ENCODE data around the gene GAREM2.
"Not testable (repeated sequence)": the region's sequence is repeated elsewhere in the genome, so short reads cannot be mapped to it uniquely, and the experiment has no call there.

GAREM2 gene

GRCh38 chr2:26164641-26165211 is 8.2 kb upstream of the GAREM2 start:
- Histone ChIP-seq H3K27me3 (ENCODE audit: insufficient read depth, low read length) (no peaks in the 10 kb centered on the region), H3K4me1 (ENCODE audit: insufficient read depth, low read length, severe bottlenecking) (no peaks in the 10 kb centered on the region), H3K9me2 (ENCODE audit: low read depth, low read length) (no peaks in the 10 kb centered on the region), H3K9me3 (ENCODE audit: low read length) (no peaks in the 10 kb centered on the region), H3K4me2 (ENCODE audit: low read length) (no peak overlapping the region), H3K27ac (ENCODE audit: low read depth, low read length, poor library complexity, severe bottlenecking) (no peak overlapping the region), H3K36me3 (ENCODE audit: insufficient read depth, low read length) (no peaks in the 10 kb centered on the region), H3K9ac (ENCODE audit: low read length) (no peak overlapping the region), H3F3A (ENCODE audit: insufficient read depth, low read length) (no peaks in the 10 kb centered on the region), H3K4me3 (ENCODE audit: low read depth, low read length, poor library complexity, severe bottlenecking) (no peak overlapping the region), H2AFZ (ENCODE audit: low read length) (no peak overlapping the region), H4K20me1 (ENCODE audit: insufficient read depth, low read length) (no peaks in the 10 kb centered on the region), H3K79me2 (ENCODE audit: insufficient read depth, low read length) (no peaks in the 10 kb centered on the region)
- TF ChIP-seq, protein P1, sequence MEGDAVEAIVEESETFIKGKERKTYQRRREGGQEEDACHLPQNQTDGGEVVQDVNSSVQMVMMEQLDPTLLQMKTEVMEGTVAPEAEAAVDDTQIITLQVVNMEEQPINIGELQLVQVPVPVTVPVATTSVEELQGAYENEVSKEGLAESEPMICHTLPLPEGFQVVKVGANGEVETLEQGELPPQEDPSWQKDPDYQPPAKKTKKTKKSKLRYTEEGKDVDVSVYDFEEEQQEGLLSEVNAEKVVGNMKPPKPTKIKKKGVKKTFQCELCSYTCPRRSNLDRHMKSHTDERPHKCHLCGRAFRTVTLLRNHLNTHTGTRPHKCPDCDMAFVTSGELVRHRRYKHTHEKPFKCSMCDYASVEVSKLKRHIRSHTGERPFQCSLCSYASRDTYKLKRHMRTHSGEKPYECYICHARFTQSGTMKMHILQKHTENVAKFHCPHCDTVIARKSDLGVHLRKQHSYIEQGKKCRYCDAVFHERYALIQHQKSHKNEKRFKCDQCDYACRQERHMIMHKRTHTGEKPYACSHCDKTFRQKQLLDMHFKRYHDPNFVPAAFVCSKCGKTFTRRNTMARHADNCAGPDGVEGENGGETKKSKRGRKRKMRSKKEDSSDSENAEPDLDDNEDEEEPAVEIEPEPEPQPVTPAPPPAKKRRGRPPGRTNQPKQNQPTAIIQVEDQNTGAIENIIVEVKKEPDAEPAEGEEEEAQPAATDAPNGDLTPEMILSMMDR (IDR thresholded peaks at IDR 0.05; ENCODE audit: low read length): no peak
- TF ChIP-seq EZH2 (IDR thresholded peaks at IDR 0.05; ENCODE audit: borderline replicate concordance, low read length): no peak

GRCh38 chr2:26165403-26165802 is 7.5 kb upstream of the GAREM2 start:
- Histone ChIP-seq H3K27me3 (ENCODE audit: insufficient read depth, low read length) (no peaks in the 10 kb centered on the region), H3K79me2 (ENCODE audit: insufficient read depth, low read length) (no peaks in the 10 kb centered on the region), H3K4me2 (ENCODE audit: low read length) (no peak overlapping the region), H3K9me3 (ENCODE audit: low read length) (no peaks in the 10 kb centered on the region), H3F3A (ENCODE audit: insufficient read depth, low read length) (no peaks in the 10 kb centered on the region), H3K9ac (ENCODE audit: low read length) (no peak overlapping the region), H3K4me3 (ENCODE audit: low read depth, low read length, poor library complexity, severe bottlenecking) (no peak overlapping the region), H4K20me1 (ENCODE audit: insufficient read depth, low read length) (no peaks in the 10 kb centered on the region), H3K9me2 (ENCODE audit: low read depth, low read length) (no peaks in the 10 kb centered on the region), H3K36me3 (ENCODE audit: insufficient read depth, low read length) (no peaks in the 10 kb centered on the region), H2AFZ (ENCODE audit: low read length) (no peak overlapping the region), H3K4me1 (ENCODE audit: insufficient read depth, low read length, severe bottlenecking) (no peaks in the 10 kb centered on the region), H3K27ac (ENCODE audit: low read depth, low read length, poor library complexity, severe bottlenecking) (no peak overlapping the region)
- TF ChIP-seq EZH2 (IDR thresholded peaks at IDR 0.05; ENCODE audit: borderline replicate concordance, low read length): no peak
- TF ChIP-seq, protein P1 (IDR thresholded peaks at IDR 0.05; ENCODE audit: low read length): no peak

DNA sequence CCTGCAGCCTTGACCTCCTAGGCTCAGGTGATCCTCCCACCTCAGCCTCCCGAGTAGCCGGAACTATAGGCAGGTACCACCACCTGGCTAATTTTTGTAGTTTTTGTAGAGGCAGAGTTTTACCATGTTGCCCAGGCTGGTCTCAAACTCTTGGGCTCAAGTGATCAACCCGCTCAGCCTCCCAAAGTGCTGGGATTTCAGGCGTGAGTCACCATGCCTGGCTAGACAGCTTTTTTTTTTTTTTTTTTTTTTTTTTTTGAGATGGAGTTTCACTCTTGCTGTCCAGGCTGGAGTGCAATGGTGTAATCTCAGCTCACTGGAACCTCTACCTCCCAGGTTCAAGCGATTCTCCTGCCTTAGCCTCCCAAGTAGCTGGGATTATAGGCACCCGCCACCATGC is 6.3 kb upstream of the GAREM2 start:
- not testable (repeated sequence) for H3K79me2 ChIP-seq (ENCODE audit: insufficient read depth, low read length); H3K4me1 ChIP-seq (ENCODE audit: insufficient read depth, low read length, severe bottlenecking); H3K9me2 ChIP-seq (ENCODE audit: low read depth, low read length)

GRCh38 chr2:26168785-26169184 is 4.1 kb upstream of the GAREM2 start:
- no peaks in the 10 kb centered on the region for H3K9me3 ChIP-seq (ENCODE audit: low read length)
- no peaks in the 10 kb centered on the region for H3K36me3 ChIP-seq (ENCODE audit: insufficient read depth, low read length)

More for the DNA sequence above, 6.3 kb upstream of the GAREM2 start:
- H3K27ac ChIP-seq (ENCODE audit: low read depth, low read length, poor library complexity, severe bottlenecking); H3K9me3 ChIP-seq (ENCODE audit: low read length); H4K20me1 ChIP-seq (ENCODE audit: insufficient read depth, low read length); H2AFZ ChIP-seq (ENCODE audit: low read length); H3K4me2 ChIP-seq (ENCODE audit: low read length); H3K4me3 ChIP-seq (ENCODE audit: low read depth, low read length, poor library complexity, severe bottlenecking); H3K9ac ChIP-seq (ENCODE audit: low read length); H3K36me3 ChIP-seq (ENCODE audit: insufficient read depth, low read length); H3F3A ChIP-seq (ENCODE audit: insufficient read depth, low read length); H3K27me3 ChIP-seq (ENCODE audit: insufficient read depth, low read length): not testable (repeated sequence)

More at GRCh38 chr2:26168785-26169184, 4.1 kb upstream of the GAREM2 start:
- Histone ChIP-seq H3K4me3 (ENCODE audit: low read depth, low read length, poor library complexity, severe bottlenecking) (no peak overlapping the region), H3K27ac (ENCODE audit: low read depth, low read length, poor library complexity, severe bottlenecking) (no peak overlapping the region), H3F3A (ENCODE audit: insufficient read depth, low read length) (no peaks in the 10 kb centered on the region), H3K4me2 (ENCODE audit: low read length) (no peak overlapping the region), H3K79me2 (ENCODE audit: insufficient read depth, low read length) (no peaks in the 10 kb centered on the region), H4K20me1 (ENCODE audit: insufficient read depth, low read length) (no peaks in the 10 kb centered on the region), H3K27me3 (ENCODE audit: insufficient read depth, low read length) (0 out of 2 replicates have a peak, but pooled peaks cover 2% of the 10 kb centered on the region), H2AFZ (ENCODE audit: low read length) (no peak overlapping the region), H3K4me1 (ENCODE audit: insufficient read depth, low read length, severe bottlenecking) (no peaks in the 10 kb centered on the region), H3K9ac (ENCODE audit: low read length) (no peak overlapping the region), H3K9me2 (ENCODE audit: low read depth, low read length) (no peaks in the 10 kb centered on the region)
- TF ChIP-seq, protein P1 (IDR thresholded peaks at IDR 0.05; ENCODE audit: low read length): no peak
- no peak for TF ChIP-seq EZH2 (IDR thresholded peaks at IDR 0.05; ENCODE audit: borderline replicate concordance, low read length)
